Measurements from ENCODE around the gene FRYL. TPM values are rescaled to one million over a fixed set of nuclear protein-coding genes. Genes with fewer than 3 reads are reported as not detected.

FRYL gene
- total RNA-seq, 3 donors from 2014 or later, result 205 to 416 (median 330) TPM

DNA sequence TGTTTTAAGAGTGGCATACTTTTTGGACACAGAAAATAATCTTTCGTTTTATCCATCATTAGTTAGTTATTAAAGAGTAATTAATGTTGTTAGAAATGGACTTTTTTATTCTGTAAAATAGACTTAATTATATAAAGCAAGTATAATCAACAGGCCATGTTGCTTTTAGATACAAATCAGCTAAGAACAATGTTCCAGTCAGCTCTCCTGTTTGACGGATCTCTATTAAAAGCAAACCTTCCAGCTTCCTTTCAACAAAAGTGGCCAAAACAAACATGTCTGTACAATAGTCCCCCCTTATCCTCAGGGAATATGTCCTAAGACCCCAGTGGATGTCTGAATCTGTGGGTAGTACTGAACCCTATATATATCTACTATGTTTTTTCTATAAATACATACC lies 301.8 kb downstream of the FRYL start:
- Histone ChIP-seq H3K36me3 (ENCODE audit: low read depth) (no peaks in the 10 kb centered on the region), H3K4me3 (no peak overlapping the region), H3K9me3 (no peaks in the 10 kb centered on the region), H3K4me1 (ENCODE audit: low read depth) (no peaks in the 10 kb centered on the region)
- TF ChIP-seq, protein P1, sequence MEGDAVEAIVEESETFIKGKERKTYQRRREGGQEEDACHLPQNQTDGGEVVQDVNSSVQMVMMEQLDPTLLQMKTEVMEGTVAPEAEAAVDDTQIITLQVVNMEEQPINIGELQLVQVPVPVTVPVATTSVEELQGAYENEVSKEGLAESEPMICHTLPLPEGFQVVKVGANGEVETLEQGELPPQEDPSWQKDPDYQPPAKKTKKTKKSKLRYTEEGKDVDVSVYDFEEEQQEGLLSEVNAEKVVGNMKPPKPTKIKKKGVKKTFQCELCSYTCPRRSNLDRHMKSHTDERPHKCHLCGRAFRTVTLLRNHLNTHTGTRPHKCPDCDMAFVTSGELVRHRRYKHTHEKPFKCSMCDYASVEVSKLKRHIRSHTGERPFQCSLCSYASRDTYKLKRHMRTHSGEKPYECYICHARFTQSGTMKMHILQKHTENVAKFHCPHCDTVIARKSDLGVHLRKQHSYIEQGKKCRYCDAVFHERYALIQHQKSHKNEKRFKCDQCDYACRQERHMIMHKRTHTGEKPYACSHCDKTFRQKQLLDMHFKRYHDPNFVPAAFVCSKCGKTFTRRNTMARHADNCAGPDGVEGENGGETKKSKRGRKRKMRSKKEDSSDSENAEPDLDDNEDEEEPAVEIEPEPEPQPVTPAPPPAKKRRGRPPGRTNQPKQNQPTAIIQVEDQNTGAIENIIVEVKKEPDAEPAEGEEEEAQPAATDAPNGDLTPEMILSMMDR (IDR thresholded peaks at IDR 0.05), result no peak
- intact Hi-C loops (cut with DNase I, micrococcal nuclease), result no loop called here
- ATAC-seq, result no peak
- DNase-seq, result no peak

DNA sequence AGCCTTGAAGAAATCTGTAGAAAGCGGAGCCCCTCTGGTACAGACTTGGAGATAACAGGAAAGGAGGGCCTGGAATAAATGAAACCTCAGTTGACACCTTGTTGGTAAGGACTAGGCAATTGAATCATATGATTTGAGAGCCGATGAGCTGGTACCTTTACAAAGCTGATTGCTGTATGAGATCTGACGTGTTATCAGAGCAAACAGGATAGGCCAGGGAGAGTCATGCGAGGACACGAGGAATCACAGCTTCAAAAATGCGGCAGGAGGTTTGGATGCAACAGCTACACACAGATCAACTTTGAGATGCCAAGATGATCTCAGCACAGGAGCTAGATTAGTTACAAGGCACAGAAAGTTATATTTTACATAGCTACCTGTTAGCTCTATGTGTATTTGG lies 304.3 kb downstream of the FRYL start:
- H3K4me3 ChIP-seq, result no peak overlapping the region
- H3K36me3 ChIP-seq (ENCODE audit: low read depth), result no peaks in the 10 kb centered on the region
- ATAC-seq (no peak), DNase-seq (no peak)
- no peaks in the 10 kb centered on the region for H3K9me3 ChIP-seq
- TF ChIP-seq, protein P1 (IDR thresholded peaks at IDR 0.05), result no peak
- no peaks in the 10 kb centered on the region for H3K4me1 ChIP-seq (ENCODE audit: low read depth)
- intact Hi-C loops (cut with DNase I, micrococcal nuclease), result no loop called here

DNA sequence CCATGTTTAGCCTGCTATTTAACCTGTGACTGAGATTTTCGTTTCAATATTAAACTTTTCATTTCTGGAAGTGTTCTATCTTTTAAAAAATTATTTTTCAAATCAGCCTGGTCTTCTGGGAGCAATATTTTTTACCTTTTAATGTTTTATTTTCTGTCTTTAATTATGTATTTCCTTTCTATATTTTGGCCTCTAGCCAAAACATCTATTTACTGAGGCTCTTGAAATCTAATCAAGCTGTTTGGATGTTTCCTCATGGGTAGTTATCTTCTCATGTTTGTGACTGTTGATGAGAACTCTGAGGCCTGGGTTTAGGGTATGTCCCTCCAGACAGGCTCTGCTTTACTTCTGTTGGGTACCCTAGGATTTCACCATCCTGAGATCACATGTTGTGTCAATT lies 307.3 kb downstream of the FRYL start:
- no peak for DNase-seq
- no peak for ATAC-seq
- Histone ChIP-seq H3K4me1 (ENCODE audit: low read depth) (no peaks in the 10 kb centered on the region), H3K4me3 (no peak overlapping the region), H3K36me3 (ENCODE audit: low read depth) (no peaks in the 10 kb centered on the region), H3K9me3 (no peaks in the 10 kb centered on the region)
- TF ChIP-seq, protein P1 (IDR thresholded peaks at IDR 0.05), result no peak
- intact Hi-C loops (cut with DNase I, micrococcal nuclease), result no loop called here

DNA sequence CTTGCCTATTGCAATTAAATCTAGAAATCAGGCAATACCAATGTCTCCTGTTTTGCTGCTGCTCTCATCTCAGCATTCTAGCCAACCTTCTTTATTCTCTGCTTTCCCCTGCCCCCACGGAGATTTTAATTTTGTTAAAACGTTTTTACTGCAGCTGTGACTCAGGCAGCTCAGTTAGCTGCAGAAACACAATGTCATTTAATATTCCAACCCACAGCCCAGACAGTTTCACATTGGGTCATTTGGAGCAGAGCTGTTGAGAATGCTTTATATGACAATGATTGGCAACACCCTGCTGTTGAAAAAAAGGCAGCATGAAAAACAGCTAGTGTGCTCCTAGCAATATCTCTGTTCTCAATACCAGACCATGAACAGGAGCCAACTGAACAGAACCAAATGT lies 309.5 kb downstream of the FRYL start:
- intact Hi-C loops (cut with DNase I, micrococcal nuclease), result no loop called here
- Histone ChIP-seq H3K36me3 (ENCODE audit: low read depth) (no peaks in the 10 kb centered on the region), H3K9me3 (no peaks in the 10 kb centered on the region), H3K4me3 (no peak overlapping the region), H3K4me1 (ENCODE audit: low read depth) (no peaks in the 10 kb centered on the region)
- no peak for DNase-seq
- ATAC-seq, result no peak
- TF ChIP-seq, protein P1 (IDR thresholded peaks at IDR 0.05), result no peak

DNA sequence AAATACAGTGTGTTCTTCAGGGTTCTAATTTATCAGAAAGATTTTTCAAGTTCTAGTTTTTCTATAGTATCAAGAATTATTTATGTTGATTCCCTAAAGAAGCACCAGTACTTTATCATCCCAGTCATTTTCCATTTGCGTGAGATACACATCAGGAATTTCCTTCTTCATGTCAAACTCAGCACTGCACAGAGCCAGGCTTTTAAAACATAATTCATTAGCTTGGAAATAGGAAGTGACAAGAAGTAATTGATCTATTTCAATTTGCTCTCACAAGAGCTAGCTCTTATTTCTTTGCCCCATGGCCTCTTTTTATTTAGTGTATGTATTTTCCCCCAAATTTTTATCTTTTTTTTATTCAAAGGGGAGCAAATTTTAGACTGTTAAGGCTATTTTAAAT lies 309.9 kb downstream of the FRYL start:
- no peak for DNase-seq
- intact Hi-C loops (cut with DNase I, micrococcal nuclease), result no loop called here
- no peak for ATAC-seq
- TF ChIP-seq, protein P1 (IDR thresholded peaks at IDR 0.05), result no peak
- Histone ChIP-seq H3K9me3 (no peaks in the 10 kb centered on the region), H3K4me1 (ENCODE audit: low read depth) (no peaks in the 10 kb centered on the region), H3K36me3 (ENCODE audit: low read depth) (no peaks in the 10 kb centered on the region), H3K4me3 (no peak overlapping the region)

DNA sequence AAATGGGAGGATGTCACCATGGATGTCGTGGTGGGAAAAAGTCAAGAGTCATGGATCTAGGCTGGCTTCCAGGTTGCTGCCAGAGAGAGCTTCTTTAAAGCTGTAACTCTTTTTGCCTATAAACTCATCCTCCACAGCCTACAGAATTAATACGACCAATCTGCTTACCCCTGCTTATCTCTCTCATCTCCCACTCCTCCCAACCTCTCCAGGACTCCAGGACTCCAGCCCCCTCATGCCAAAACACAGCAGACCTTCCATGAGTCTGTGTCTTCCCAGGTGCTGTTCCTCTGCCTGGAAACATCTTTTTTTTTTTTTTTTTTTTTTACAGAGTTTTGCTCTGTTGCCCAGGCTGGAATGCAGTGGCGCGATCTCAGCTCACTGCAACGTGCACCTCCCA lies 312.2 kb downstream of the FRYL start:
- TF ChIP-seq, protein P1 (IDR thresholded peaks at IDR 0.05), result no peak
- H3K36me3 ChIP-seq (ENCODE audit: low read depth), result no peaks in the 10 kb centered on the region

More for the DNA sequence above, 312.2 kb downstream of the FRYL start:
- ATAC-seq (no peak), DNase-seq (no peak)
- Histone ChIP-seq H3K4me3 (no peak overlapping the region), H3K9me3 (no peaks in the 10 kb centered on the region), H3K4me1 (ENCODE audit: low read depth) (no peaks in the 10 kb centered on the region)
- intact Hi-C loops (cut with DNase I, micrococcal nuclease), result no loop called here
